Mesodermal cell (in vitro differentiated cells): Measurements from ENCODE around the gene FOXF2.

ENCODE experiments used
- H3K27ac ChIP-seq: 2 replicates; pipeline ENCODE4 v1.7.0; 2013; ENCODE audit warnings: mild to moderate bottlenecking, low read depth, low read length, moderate library complexity; ENCODE audit not compliant: severe bottlenecking
- H3K36me3 ChIP-seq: 2 replicates; pipeline ENCODE4 v1.7.1; 2013; ENCODE audit warnings: mild to moderate bottlenecking, low read length, moderate library complexity; ENCODE audit not compliant: control insufficient read depth, insufficient read depth
- H3K4me1 ChIP-seq: one replicate; pipeline ENCODE4 v1.7.1; 2013; ENCODE audit warnings: mild to moderate bottlenecking, low read length; ENCODE audit not compliant: insufficient read depth, control insufficient read depth, poor library complexity, severe bottlenecking
- H3K4me3 ChIP-seq: 2 replicates; pipeline ENCODE4 v1.7.0; 2013; ENCODE audit warnings: low read length, control low read depth, mild to moderate bottlenecking; ENCODE audit not compliant: insufficient read depth, poor library complexity, severe bottlenecking; ENCODE audit errors: extremely low read depth
- H3K9me3 ChIP-seq: 2 replicates; pipeline ENCODE4 v1.7.1; 2013; ENCODE audit warnings: mild to moderate bottlenecking, low read length, moderate library complexity; ENCODE audit not compliant: control insufficient read depth
- WGBS, 2 experiments: methylation state at CpG; one replicate each; pipeline ENCODE4 v1.1.5; 2013; ENCODE audit warnings: missing lambda C conversion rate in 2 of 2; ENCODE audit not compliant: insufficient coverage in 2 of 2; 5-methylcytosine and 5-hydroxymethylcytosine counted together

Gene FOXF2

GRCh38 chr6:1402369-1402768 is 13.0 kb downstream of the FOXF2 start:
- Histone ChIP-seq H3K9me3 (peaks cover 3% of the 10 kb centered on the region), H3K4me3 (no peak overlapping the region), H3K4me1 (peaks cover 2% of the 10 kb centered on the region), H3K27ac (no peak overlapping the region), H3K36me3 (no peaks in the 10 kb centered on the region)
- 92 to 94% methylated on average over 8 to 16 of the region's 16 CpGs for WGBS, 2 experiments

GRCh38 chr6:1402868-1403267 is 13.5 kb downstream of the FOXF2 start:
- Histone ChIP-seq H3K27ac (no peak overlapping the region), H3K4me1 (peaks cover 2% of the 10 kb centered on the region), H3K9me3 (peaks cover 3% of the 10 kb centered on the region), H3K4me3 (no peak overlapping the region), H3K36me3 (no peaks in the 10 kb centered on the region)
- 82 to 85% methylated on average over 2 of the region's 2 CpGs for WGBS, 2 experiments

GRCh38 chr6:1403851-1404712 is 14.7 kb downstream of the FOXF2 start:
- Histone ChIP-seq H3K4me1 (peaks cover 2% of the 10 kb centered on the region), H3K4me3 (no peak overlapping the region), H3K36me3 (no peaks in the 10 kb centered on the region), H3K27ac (no peak overlapping the region), H3K9me3 (peaks cover 3% of the 10 kb centered on the region)
- 93 to 99% methylated on average over 10 of the region's 12 CpGs for WGBS, 2 experiments

GRCh38 chr6:1404713-1405098 is 15.3 kb downstream of the FOXF2 start:
- H3K4me3 ChIP-seq = no peak overlapping the region
- no peaks in the 10 kb centered on the region for H3K36me3 ChIP-seq
- H3K9me3 ChIP-seq = peaks cover 3% of the 10 kb centered on the region
- WGBS, 2 experiments = 97 to 100% methylated on average over 2 to 3 of the region's 4 CpGs
- H3K27ac ChIP-seq = no peak overlapping the region
- peaks cover 2% of the 10 kb centered on the region for H3K4me1 ChIP-seq

GRCh38 chr6:1405221-1405620 is 15.8 kb downstream of the FOXF2 start:
- Histone ChIP-seq H3K4me3 (no peak overlapping the region), H3K9me3 (peaks cover 3% of the 10 kb centered on the region), H3K4me1 (peaks cover 2% of the 10 kb centered on the region), H3K27ac (no peak overlapping the region), H3K36me3 (no peaks in the 10 kb centered on the region)
- WGBS, 2 experiments = 33 to 53% methylated on average over 3 to 4 of the region's 6 CpGs

GRCh38 chr6:1406306-1407072 is 17.1 kb downstream of the FOXF2 start:
- H3K36me3 ChIP-seq = no peaks in the 10 kb centered on the region
- H3K27ac ChIP-seq = no peak overlapping the region
- peaks cover 3% of the 10 kb centered on the region for H3K9me3 ChIP-seq
- H3K4me3 ChIP-seq = no peak overlapping the region
- 83 to 88% methylated on average over 7 to 8 of the region's 13 CpGs for WGBS, 2 experiments
- peaks cover 2% of the 10 kb centered on the region for H3K4me1 ChIP-seq

GRCh38 chr6:1407499-1407990 is 18.2 kb downstream of the FOXF2 start:
- Histone ChIP-seq H3K4me1 (peaks cover 2% of the 10 kb centered on the region), H3K36me3 (no peaks in the 10 kb centered on the region), H3K9me3 (peaks cover 3% of the 10 kb centered on the region), H3K4me3 (no peak overlapping the region), H3K27ac (no peak overlapping the region)
- 76 to 80% methylated on average over 8 to 9 of the region's 11 CpGs for WGBS, 2 experiments

- Histone ChIP-seq H3K4me3 (no peak overlapping the region), H3K27ac (no peak overlapping the region), H3K36me3 (no peaks in the 10 kb centered on the region), H3K9me3 (no peaks in the 10 kb centered on the region), H3K4me1 (peaks cover 2% of the 10 kb centered on the region)
- WGBS, 2 experiments = 45 to 52% methylated on average over 18 to 19 of the region's 22 CpGs
These were observed 20.5 kb downstream of the FOXF2 start for GRCh38 chr6:1409774-1410465.

- WGBS, 2 experiments = 80 to 83% methylated on average over 5 to 6 of the region's 9 CpGs
- Histone ChIP-seq H3K27ac (no peak overlapping the region), H3K4me1 (no peaks in the 10 kb centered on the region), H3K9me3 (no peaks in the 10 kb centered on the region), H3K36me3 (no peaks in the 10 kb centered on the region), H3K4me3 (no peak overlapping the region)
These were observed 23.5 kb downstream of the FOXF2 start for GRCh38 chr6:1412901-1413300.

GRCh38 chr6:1415416-1416063 is 26.2 kb downstream of the FOXF2 start:
- H3K4me1 ChIP-seq = no peaks in the 10 kb centered on the region
- H3K27ac ChIP-seq = no peak overlapping the region
- no peaks in the 10 kb centered on the region for H3K36me3 ChIP-seq
- no peaks in the 10 kb centered on the region for H3K9me3 ChIP-seq
- 79 to 89% methylated on average over 4 to 5 of the region's 10 CpGs for WGBS, 2 experiments
- H3K4me3 ChIP-seq = no peak overlapping the region
